Mucosa of stomach (tissue), 1 donor: Measurements from ENCODE around the gene CDKAL1.

ENCODE experiments used
- H3K27me3 ChIP-seq: one replicate; pipeline ENCODE4 v1.7.0; 2013; ENCODE audit warnings: mild to moderate bottlenecking, low read length; ENCODE audit not compliant: control insufficient read depth, insufficient read depth
- H3K36me3 ChIP-seq: one replicate; pipeline ENCODE4 v1.7.0; 2013; ENCODE audit warnings: low read length; ENCODE audit not compliant: control insufficient read depth, insufficient read depth
- H3K4me1 ChIP-seq: one replicate; pipeline ENCODE4 v1.7.0; 2013; ENCODE audit warnings: mild to moderate bottlenecking, low read length; ENCODE audit not compliant: control insufficient read depth, insufficient read depth
- H3K4me3 ChIP-seq: one replicate; pipeline ENCODE4 v1.7.0; 2013; ENCODE audit warnings: low read length
- H3K9ac ChIP-seq: one replicate; pipeline ENCODE4 v1.7.0; 2013; ENCODE audit warnings: mild to moderate bottlenecking, low read length, moderate library complexity
- H3K9me3 ChIP-seq: one replicate; pipeline ENCODE4 v1.7.0; 2013; ENCODE audit warnings: mild to moderate bottlenecking, low read length, moderate library complexity; ENCODE audit not compliant: control insufficient read depth
- donor health status: Pancreatic carcinoma.

The CDKAL1 gene

DNA sequence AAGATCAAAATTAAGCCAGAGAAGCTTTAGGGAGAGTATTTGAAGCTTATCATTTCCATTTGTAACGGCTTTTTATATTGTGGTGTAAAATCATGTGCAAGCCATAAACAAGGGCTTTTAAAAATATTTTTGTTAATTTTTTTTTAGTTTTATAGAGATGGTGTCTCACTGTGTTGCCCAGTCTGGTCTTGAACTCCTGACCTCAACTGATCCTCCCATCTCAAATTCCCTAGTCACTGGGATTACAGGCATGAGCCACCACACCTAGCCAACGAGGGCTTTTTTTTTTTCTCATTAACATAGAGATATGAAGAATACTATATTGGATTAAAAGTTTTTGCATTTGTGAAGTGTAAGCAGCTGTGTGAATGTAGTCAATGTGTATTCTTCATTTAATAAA is 29.1 kb downstream of the CDKAL1 start:
- Histone ChIP-seq H3K27me3 (no peaks in the 10 kb centered on the region), H3K4me1 (no peaks in the 10 kb centered on the region), H3K4me3 (no peak overlapping the region), H3K9me3 (no peaks in the 10 kb centered on the region), H3K36me3 (peaks cover 1% of the 10 kb centered on the region), H3K9ac (no peak overlapping the region)

DNA sequence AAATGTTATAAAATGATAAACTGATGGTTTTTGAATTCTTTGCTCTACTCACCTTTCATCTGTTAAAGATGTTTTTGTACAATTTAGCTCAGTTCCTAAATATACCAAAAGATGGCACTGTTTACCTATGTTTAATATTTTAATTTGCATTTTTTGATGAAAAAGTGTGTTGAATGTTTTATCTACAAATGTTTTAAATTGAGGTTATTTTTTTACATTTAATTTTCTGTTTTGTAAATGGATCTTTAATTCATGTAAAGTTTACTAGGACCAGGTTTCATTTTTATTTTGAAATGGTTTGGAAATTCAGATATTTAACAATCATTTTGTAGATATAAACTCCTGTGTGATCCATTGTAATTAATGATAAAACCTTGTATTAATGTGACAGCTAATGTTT is 30.0 kb downstream of the CDKAL1 start:
- Histone ChIP-seq H3K9me3 (no peaks in the 10 kb centered on the region), H3K36me3 (no peaks in the 10 kb centered on the region), H3K27me3 (no peaks in the 10 kb centered on the region), H3K4me1 (no peaks in the 10 kb centered on the region), H3K9ac (no peak overlapping the region), H3K4me3 (no peak overlapping the region)

DNA sequence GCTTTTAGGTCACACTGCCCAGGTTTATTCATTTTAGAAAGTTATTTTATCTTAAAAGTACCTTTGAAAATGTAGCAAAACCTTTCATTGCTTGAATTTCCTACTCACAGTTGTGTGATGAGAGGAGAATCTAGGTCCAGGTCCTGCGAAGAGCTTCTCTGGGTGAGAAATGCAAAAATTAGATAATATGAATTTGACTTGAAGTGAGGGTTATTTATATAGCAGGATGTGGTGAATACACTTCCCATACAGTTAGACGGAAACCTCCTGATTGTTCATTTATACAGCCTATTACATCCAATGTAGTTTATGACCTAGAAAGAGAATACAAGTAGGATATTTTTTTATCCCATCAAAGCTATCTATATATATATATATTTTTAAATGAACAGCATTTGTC is 30.5 kb downstream of the CDKAL1 start:
- H3K36me3 ChIP-seq: no peaks in the 10 kb centered on the region
- H3K9ac ChIP-seq: no peak overlapping the region
- no peaks in the 10 kb centered on the region for H3K4me1 ChIP-seq
- H3K4me3 ChIP-seq: no peak overlapping the region
- no peaks in the 10 kb centered on the region for H3K27me3 ChIP-seq
- H3K9me3 ChIP-seq: no peaks in the 10 kb centered on the region

DNA sequence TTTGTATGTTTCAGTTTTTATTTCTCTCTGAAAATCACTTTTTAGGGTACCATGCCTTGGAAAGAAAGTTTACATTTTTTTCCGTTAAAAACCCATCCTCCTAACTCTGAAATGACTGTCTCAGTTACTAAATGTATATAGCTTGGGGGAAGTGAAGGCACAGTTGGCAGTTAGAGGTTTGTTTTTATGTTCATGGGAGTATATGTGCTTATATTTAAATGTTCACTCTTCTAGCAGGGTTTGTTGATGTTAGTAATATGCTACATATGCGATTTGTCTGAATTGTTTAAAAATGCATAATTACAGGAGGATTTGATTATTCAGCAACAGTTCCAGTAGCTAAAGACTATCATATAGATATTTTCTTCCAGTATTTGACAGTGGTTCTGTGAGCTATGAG is 31.1 kb downstream of the CDKAL1 start:
- Histone ChIP-seq H3K9me3 (no peaks in the 10 kb centered on the region), H3K36me3 (no peaks in the 10 kb centered on the region)

DNA sequence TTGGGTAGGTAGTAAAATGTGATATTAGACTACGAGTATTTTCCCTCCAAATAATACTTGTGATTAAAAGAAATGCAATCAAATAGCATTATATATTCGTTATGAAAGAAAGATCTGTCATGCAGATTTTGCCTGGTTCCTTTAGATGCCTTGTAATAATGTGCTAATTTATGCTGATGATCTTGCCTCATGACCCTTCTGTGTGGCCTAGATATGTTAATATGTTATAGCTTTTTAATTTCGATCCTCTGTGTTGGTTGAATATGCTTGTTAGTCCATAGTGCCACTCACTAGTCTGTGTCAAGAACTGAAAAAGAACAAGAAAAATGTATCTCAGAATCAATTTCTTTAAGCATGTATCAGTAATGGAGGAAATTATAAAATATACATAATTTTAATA is 31.9 kb downstream of the CDKAL1 start:
- Histone ChIP-seq H3K27me3 (no peaks in the 10 kb centered on the region), H3K9me3 (no peaks in the 10 kb centered on the region), H3K4me1 (no peaks in the 10 kb centered on the region), H3K4me3 (no peak overlapping the region), H3K36me3 (no peaks in the 10 kb centered on the region), H3K9ac (no peak overlapping the region)

More for the DNA sequence above, 31.1 kb downstream of the CDKAL1 start:
- Histone ChIP-seq H3K4me1 (no peaks in the 10 kb centered on the region), H3K9ac (no peak overlapping the region), H3K27me3 (no peaks in the 10 kb centered on the region), H3K4me3 (no peak overlapping the region)

DNA sequence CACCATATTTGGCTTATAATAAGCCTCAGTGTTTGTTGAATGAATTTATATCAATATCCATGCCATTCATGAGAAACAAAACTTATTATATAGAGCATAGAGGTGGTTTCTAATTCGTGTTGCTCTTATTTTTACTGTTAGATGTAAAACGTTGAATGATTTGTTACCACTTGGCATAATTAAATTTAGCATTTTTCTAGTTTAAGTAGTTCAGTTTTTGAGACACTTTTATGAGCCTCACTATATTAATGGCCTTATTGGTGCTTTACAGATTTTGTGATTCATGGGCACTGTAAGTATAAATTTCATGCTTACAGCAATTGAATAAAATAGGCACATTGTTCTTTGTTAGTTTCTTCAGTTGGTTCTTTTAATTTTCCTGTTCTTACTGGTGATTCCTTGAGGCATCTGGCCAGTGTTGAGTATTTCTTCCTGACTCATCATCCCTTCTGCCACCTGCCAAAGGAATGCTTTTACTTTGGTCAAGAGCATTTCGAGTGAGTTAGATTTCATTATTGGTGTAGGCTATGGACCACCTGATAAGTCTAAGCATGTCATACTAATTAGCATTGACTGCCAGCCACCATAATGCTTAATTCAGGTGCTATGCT is 34.8 kb downstream of the CDKAL1 start:
- no peaks in the 10 kb centered on the region for H3K9me3 ChIP-seq

DNA sequence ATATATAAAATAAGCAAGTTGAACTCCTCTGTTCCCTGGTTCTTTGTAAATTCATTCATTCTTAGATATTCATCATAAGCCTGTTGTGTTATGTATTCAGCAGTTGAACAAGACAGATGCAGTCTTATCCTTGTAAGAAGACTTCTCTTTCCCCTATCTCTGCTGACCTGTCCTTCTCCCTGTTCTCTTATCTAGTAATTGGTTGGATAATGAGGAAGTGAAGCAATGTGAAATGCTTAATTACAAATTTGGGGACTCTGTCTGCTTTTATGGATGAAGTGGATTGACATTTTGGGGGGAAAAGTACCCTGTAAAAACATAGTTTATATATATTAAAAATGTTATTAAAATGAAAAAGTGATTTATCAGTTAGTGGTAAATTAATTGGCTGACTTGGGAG is 37.0 kb downstream of the CDKAL1 start:
- Histone ChIP-seq H3K4me3 (no peak overlapping the region), H3K27me3 (no peaks in the 10 kb centered on the region), H3K9me3 (no peaks in the 10 kb centered on the region), H3K36me3 (no peaks in the 10 kb centered on the region), H3K9ac (no peak overlapping the region), H3K4me1 (no peaks in the 10 kb centered on the region)

More for the DNA sequence above, 34.8 kb downstream of the CDKAL1 start:
- Histone ChIP-seq H3K4me3 (no peak overlapping the region), H3K4me1 (no peaks in the 10 kb centered on the region), H3K9ac (no peak overlapping the region), H3K27me3 (no peaks in the 10 kb centered on the region), H3K36me3 (no peaks in the 10 kb centered on the region)

DNA sequence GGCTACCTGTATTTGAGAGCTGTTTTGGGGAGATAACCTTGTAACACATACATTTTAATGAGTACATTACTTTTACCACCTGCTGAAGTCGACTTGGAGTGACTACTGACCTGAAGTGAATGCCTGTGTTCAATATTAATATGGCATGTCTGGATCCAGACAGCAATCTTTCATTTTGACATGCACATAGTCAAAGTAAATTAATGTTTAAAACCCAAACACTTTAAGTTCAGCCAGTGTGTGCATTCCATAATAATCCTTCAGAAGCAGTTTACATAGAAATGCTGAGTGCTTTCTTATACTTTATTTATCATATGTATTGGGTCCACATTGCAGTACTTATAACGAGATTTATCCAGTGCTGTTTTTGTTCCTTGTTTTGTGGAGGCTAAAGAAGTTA is 38.0 kb downstream of the CDKAL1 start:
- no peak overlapping the region for H3K9ac ChIP-seq
- no peaks in the 10 kb centered on the region for H3K9me3 ChIP-seq
- H3K4me1 ChIP-seq: no peaks in the 10 kb centered on the region
- no peak overlapping the region for H3K4me3 ChIP-seq
- no peaks in the 10 kb centered on the region for H3K36me3 ChIP-seq
- H3K27me3 ChIP-seq: no peaks in the 10 kb centered on the region

DNA sequence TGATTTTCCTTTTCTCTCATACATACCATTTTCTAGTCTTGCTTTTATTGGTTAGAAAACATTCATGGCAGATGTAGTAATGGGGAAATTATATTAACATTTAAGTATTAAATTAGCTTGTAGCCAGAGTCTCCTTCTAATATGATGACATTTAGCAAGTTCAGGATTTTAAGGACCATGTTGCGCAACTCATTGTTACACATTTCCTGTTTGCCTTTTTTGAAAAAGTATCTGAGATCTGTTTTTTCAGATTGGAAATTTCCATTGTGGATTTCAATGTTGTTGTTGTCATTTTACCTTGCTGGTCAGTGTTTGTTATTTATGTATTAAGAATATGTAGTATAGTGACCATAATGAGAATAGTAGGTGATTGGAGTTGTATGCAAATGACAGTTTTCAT is 38.7 kb downstream of the CDKAL1 start:
- no peaks in the 10 kb centered on the region for H3K36me3 ChIP-seq
- H3K9me3 ChIP-seq: no peaks in the 10 kb centered on the region
- no peaks in the 10 kb centered on the region for H3K27me3 ChIP-seq
- H3K4me3 ChIP-seq: no peak overlapping the region
- H3K9ac ChIP-seq: no peak overlapping the region
- no peaks in the 10 kb centered on the region for H3K4me1 ChIP-seq

DNA sequence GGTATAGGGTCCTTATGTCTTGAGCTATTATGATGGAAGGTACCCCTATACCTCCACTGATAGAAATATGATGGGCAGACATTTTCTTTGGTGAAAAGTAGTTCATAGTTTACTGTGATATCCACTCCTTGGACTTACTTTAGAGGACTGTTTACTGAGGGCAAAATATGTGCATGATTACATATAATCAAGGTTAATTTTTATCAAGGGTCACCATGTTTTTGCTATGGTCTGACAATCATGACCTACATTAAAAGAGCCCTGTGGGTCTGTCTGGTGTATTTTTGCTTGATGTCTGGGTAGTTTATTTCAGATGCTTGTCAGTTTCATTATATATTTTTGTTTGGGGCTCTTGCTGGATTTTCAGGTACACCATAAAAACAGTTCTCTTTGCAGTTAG is 40.1 kb downstream of the CDKAL1 start:
- H3K36me3 ChIP-seq: no peaks in the 10 kb centered on the region
- H3K9ac ChIP-seq: no peak overlapping the region
- H3K4me3 ChIP-seq: no peak overlapping the region
- H3K27me3 ChIP-seq: no peaks in the 10 kb centered on the region
- no peaks in the 10 kb centered on the region for H3K4me1 ChIP-seq
- no peaks in the 10 kb centered on the region for H3K9me3 ChIP-seq

DNA sequence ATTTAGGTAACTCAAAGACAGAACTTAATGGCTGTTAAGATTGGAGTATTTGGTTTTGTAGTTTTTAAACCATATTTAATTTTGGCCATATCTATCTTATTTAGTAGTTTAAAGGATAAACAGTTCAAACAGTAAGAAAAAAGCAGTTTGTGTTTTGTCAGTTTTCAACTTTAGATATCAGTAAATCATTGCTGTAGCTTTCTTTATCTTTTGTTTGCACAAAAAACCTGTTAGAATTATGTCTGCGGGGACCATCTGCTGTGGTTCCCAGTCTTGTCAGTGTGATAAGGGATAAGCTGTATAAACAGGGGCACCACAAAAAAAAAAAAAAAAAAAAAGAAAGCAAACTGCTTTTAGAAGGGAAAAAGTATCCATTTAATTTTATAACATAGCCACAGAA is 40.9 kb downstream of the CDKAL1 start:
- Histone ChIP-seq H3K4me3 (no peak overlapping the region), H3K9me3 (no peaks in the 10 kb centered on the region), H3K27me3 (no peaks in the 10 kb centered on the region), H3K36me3 (no peaks in the 10 kb centered on the region), H3K9ac (no peak overlapping the region), H3K4me1 (no peaks in the 10 kb centered on the region)

DNA sequence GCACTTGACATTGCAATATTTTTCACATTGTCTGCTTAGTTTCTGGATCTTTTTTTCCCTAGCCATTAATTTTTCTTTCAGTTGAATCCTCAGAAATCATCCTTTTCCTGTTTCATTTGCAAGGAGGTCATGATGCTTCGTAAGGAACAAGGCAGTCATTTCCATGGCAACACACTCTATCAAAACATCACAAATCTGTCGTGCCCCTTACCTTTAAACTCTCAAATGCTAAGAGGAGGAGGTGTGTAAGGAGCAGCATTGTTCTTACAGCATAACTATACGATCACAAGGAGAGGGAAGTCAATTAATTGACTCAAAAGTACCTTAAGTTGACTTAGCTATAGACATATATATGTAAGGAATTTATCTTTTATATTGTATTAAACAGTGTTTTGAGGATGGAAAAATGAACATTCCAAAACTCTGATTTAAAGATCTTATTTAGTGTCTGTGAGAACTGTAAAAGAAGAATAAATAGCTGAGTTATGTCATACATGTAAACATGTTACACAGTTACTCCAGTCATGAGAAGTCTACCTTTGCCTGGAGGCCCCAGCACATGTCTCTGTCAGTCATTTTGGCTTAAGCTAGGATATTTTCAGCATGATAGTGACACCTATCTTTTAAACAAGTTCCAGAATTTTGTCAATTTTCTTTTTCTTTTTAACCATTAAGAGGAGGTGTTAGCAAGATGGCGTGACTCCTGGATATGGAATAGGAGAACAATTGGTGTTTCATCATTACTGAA is 41.6 kb downstream of the CDKAL1 start:
- Histone ChIP-seq H3K4me1 (no peaks in the 10 kb centered on the region), H3K27me3 (no peaks in the 10 kb centered on the region), H3K9me3 (no peaks in the 10 kb centered on the region), H3K9ac (no peak overlapping the region), H3K36me3 (no peaks in the 10 kb centered on the region), H3K4me3 (no peak overlapping the region)
